Renal cortical epithelial cell (primary cell): Measurements from ENCODE around the gene ATP2B3. TPM values are rescaled to one million over a fixed set of nuclear protein-coding genes. Genes with fewer than 3 reads are reported as not detected.
A peak's percentile ranks its signal among the peaks of the same experiment; 100 is the strongest.

Experiments used
- DNase-seq: peaks from one replicate; pipeline ENCODE4 v3.0.0-alpha.2; 2011; ENCODE audit warnings: low read depth
- total RNA-seq: library from RNA; depleted of rRNA; stranded (reverse); fragments of >200 nt; gene quantifications from 2 replicates; pipeline ENCODE4 v1.2.3, GENCODE V29; 2014

The ATP2B3 gene
- total RNA-seq, 1 donor from 2014 or later: 0.05 TPM

DNA sequence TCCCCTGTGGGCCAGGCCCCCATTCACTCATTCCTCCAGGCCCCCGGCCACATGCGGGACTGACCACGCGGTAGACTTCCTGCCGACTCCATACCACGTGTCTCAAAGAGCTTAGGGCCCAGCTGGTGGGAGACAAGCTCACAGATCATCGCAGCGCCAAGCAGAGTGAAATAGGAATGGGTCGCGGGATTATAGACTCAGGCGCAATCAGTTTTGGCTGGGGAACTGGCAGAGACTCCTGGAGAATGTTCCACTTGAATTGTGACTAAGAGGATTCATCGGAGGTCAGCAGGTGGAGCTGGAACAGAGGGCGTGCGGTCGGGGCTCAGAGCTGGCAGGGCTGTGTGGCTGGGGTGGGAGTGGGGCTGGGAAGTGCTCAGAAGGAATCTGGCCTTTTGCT, 15.6 kb downstream of the ATP2B3 start:
- no peak for DNase-seq

DNA sequence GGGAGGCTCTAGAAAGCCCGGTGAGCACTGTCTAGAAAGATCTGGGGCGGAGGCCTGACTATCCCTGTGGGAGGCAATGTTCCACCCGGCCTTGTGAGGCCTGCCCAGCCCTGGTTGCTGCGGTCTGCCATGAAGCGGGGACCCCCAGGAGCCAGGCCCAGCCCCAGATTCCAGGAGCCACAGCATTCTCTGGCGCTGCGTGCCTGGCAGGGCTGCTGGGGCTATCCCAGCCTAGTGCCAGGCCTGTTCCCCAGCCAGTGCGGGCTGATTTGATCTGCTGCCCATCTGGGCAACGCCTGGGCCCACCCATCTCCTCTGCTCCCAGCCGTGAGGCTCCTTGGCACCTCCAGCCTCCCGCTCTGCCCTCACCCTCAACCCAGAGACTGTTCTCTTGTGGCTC, 19.6 kb downstream of the ATP2B3 start:
- DNase-seq: no peak

DNA sequence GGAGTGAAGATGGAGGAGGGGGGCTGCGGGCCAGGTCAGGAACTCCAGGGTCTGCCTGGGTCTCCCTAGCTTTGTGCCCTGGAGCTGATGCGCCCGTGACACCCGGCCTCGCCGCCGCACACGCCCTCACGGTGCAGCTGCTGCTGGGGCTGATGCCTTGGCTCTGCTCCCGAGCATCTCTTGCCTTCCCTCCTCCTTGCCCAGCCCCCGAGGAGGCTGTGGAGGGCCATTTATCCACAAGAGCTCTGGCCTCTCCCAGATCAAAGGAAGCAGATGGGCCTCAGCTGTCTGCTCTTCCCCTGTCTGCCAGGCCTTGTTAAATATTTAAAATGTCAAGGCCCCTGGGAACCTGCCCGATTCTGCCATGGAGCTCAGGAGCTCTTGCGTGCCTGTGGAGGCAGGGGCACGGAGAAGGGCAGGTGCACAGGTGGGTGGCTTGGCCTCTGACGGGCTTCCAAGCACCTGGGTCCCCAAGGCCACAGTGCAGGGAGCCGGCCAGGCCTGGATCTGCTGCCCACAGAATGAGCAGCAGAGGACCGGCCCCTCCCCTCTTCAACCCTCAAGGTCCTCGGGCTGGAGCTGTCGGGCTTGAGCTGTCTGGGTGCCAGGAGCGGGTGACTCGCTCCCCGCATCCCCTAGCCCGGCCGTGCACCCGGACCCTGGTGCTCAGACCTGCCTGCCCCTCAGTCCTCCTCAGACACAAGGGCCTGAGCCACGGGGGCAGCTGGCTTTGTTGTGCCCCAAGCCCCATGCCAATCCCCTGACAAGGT, 20.3 kb downstream of the ATP2B3 start:
- no peak for DNase-seq

DNA sequence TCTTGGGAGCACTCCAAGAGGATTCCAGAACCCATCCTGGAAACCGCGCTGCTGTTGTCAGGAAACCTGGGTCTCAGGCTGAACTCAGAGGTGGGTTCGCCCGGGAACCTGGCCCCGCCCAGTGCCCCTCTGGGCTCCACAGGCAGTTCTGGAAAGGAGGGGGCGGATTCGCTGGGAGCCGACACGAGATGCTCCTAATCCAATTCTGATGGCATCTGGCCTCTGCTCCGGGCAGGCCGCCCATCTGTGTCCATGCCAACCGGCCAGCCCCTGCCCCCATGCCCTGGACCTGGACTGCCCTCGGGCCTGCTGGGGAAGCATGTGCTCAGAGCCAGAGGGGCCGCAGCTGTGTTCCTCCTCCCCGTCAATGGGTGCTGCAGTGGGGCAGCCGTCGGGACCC, 21.0 kb downstream of the ATP2B3 start:
- no peak for DNase-seq

DNA sequence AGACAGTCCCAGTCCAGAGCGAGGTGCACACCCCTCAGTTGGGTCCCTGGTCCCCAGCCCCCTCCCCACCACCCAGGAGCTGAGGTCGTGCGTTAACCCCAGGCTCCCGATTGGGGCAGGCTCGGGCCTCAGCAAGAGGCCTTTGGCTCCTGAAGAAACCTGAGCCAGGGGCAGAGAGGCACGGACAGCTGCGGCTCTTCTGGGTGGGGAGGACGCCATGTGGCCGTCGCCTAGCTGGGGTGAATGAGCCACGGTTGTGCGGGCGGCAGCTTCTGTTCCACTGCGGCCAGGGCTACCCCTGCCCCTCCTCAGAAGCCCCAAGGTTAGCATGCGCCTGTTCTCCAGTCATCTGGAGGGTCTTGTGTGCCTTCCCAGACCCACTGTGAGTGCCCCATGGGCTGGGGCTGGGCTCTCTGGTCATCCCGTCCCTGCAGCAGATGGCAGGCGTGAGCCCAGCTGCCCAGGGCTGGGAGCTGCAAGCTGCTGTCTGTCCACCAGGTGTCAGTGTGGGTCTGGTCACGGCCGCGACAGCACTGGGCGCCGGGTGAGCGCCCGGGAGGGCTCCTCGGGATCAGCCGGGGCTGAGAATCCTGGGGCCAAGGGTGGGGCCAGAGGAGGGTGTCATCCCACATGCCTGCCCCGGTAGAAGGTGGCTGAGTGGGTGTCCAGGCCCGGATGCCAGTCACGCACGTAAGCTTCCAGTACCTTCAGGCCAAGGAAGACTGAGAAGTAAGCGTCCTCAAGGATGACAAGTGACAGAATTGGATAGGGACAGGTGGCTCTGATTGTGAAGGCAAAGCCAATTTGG, 21.9 kb downstream of the ATP2B3 start:
- peak; percentile 18 for DNase-seq

DNA sequence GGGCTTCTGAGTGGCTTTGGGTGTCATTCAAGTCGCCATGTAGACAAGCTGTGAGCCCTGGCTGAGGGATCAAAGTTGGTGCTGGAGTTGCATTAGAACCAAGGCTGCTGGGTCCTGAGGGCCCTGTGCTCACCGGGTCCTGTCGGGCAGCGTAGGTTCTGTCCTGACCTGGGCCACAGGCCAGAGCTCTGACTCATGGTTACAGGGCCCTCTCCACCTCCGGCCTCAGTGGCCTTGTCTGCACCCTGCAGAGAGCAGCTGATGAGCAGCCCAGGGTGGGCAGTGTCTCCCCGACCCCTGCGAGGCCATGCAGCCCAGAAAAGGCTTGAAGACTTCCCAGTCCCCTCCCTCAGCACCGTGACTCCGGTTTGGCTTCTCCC, 22.5 kb downstream of the ATP2B3 start:
- no peak for DNase-seq

DNA sequence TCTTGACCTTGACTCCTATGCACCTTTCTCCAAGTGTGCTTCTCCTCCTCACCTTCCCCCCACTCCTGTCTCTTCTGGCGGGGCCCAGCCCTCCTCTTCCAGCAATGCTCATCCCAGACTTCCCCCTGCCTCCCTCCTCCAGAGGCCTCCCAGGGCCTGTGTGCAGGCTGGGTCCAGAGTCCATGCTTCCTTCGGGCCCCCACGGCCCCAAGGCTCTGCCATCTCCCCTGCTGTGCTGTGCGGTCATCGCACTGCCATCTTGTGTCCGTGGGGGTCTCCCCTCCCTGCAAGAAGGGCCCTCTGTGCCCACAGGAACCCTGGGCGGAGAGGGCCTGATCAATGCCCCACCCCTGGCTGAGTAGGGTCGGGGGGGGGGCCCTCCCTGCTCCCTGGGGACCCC, 27.3 kb downstream of the ATP2B3 start:
- DNase-seq: no peak

DNA sequence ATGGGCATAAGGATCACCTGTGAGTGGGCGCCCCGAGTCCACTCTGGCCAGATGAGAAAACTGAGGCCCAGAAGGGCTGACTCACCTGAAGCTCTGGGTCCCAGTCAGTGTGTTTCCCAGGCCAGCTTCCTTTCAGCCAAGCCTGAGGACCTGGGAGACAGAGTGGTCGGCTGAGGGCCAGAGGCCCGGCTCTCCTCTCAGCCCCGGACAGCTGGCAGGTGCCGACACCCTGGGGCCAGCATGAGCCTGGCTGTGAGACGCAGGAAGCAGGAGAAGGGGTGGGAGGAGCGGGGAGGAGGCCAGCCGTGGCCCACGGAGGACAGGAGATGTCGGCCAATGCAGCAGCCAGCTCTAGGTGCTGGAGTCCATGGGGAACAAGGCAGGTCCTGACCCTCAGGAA, 28.9 kb downstream of the ATP2B3 start:
- no peak for DNase-seq

DNA sequence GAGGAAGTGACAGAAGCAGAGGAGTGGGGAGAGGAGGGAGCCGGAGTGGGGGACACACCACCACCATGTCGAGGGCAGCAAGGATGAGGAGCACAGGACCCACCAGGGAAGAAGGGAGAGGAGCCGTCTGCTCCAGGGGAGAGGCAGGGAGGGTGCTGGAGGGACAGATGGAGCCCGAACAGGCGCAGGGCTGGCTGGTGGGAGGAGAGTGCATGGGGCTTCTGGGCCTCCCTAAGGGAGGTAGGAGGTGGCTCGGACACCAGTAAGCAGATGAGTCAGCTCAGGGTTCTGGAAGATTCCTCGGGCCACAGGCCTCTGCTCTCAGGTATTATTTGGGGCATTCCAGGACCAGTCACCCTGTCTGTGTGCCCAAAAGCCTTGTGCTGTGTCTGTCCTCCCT, 29.8 kb downstream of the ATP2B3 start:
- DNase-seq: no peak

DNA sequence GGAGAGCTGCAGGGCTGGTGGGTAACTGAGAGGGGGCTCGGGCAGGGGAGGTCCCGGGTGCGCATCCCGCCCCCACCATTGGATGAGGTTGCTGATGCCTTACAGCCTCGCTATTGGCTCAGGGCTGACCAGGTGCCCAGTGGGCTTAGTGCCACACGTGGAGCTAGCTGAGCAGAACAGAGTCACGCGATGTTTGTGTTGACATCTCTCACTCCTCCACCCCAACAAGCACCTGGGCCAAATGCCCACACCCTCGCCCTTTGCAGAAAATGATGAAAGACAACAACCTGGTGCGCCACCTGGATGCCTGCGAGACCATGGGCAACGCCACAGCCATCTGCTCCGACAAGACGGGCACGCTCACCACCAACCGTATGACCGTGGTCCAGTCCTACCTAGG, 31.8 kb downstream of the ATP2B3 start:
- DNase-seq: no peak

DNA sequence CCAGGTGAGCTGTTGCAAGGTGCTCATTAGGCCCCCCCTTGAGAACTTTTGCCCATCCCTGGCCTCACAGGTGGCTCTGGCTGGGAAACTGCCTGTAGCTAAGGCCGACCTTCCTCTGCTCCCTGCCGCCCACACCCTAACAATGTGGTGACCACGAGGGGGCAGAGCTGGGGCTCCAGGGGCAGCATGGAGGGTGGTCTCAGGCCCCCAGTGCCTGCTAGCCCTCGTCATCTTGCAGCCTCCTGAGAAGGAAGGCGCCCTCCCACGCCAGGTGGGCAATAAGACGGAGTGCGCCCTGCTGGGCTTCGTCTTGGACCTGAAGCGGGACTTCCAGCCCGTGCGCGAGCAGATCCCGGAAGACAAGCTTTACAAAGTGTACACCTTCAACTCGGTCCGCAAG, 32.4 kb downstream of the ATP2B3 start:
- no peak for DNase-seq

DNA sequence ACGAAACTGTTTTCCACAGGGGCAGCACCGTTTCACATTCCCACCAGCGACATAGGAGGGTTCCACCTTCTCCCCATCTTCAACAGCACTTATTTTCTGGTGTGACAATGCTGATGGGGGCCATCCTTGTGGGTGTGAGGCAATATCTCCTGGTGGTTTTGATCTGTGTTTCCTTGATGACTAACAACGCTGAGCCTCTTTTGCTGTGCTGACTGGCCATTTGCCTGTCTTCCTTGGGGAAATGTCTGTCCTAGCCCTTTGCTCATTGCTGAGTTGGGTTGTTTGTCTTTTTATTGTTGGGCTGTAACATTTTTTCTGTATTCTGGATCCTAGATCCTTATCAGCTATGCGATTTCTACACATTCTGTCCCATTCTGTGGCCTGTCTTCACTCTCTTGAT, 33.7 kb downstream of the ATP2B3 start:
- peak; percentile 0 for DNase-seq

DNA sequence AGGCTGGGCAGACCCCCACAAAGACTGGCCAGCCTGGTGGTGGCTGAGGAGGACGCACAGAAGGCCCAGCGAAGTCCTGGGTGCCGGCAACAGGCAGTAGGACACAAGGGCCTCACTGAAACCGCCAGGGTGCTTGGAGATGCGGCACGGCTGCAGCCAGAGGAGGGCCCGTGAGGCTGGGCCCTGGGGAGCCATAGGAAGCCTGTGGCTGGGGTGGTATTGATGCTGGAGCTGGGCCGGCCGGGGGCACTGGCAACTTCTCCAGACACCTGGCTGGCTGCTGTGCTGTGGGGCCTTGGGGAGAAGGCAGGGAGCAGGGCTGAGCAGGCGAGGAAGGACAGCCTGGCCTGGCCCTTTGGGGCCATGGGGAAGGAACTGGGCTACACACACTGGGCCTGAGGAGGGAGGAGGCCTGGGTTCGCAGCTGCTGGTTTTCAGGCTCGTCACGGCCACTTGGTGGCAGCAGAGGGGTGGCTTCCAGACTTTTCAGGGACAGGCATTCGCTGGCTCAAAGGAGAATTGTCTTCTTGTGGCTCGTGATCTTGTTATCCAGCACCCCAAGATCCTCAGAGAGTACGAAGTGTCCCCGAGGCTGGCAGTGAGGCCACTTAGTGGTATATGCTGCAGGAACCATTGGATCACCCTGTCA, 37.2 kb downstream of the ATP2B3 start:
- DNase-seq: peak; percentile 14

DNA sequence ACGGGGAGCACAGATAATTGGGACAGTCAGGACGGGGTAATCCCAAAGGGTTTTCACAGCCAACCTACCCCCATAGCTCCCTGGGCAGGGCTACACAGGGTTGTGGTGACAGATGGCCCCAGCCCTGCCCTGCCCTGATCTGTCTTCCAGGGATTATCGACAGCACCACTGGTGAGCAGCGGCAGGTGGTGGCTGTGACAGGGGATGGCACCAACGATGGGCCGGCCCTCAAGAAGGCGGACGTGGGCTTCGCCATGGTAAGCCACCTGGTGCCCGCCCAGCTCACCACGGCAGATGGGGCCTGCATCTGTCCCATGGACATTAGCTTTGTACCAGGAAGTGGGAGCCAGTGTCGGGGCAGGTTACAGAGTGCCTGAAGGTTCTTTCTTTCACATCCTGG, 39.3 kb downstream of the ATP2B3 start:
- no peak for DNase-seq

DNA sequence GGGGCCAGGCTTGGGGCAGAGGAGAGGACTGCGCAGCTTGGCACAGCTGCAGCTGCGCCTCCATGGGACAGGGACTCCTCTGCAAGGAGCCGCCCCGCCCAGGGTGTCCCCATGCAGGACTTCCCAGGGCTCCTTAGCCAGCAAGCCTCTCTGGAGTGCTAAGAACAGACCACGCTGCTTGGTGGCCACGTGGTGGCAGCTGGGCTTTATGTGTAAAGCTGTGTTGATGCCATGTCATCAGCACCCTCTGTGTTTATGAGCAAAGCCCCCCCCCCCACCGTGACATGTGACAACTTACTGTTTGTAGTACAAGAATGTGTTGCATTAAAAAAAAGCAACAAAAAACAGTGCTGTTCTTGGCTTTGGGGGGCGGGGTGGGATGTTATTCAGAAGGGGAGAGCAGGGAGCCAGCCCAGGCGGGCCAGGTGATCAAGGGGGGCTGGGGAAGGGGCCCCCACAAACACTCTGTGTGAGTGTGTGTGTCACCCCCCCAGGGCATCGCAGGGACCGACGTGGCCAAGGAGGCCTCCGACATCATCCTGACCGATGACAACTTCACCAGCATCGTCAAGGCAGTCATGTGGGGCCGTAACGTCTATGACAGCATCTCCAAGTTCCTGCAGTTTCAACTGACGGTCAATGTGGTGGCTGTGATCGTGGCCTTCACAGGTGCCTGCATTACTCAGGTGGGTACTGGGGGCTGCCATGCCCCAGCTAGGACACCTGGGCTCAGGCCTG, 40.3 kb downstream of the ATP2B3 start:
- no peak for DNase-seq

DNA sequence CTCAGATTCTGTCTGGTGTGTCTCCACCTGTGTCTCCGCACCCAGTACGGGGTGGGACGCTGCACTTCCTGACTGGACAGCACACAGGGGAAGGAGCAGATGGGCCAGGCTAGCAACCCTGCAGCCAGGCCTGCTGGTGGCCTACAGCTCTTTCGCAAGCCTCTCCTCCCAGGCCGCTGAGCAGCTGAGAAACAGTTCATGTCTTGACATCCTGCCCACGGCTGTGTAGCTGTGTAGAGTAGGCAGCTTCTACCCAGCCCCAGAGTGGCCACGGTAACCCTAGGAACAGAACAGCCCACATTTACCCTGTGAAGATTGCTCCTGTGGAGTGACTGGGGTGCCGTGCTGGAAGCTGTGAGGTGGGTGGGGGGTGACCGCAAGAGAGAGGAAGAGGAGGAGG, 42.6 kb downstream of the ATP2B3 start:
- DNase-seq: no peak

DNA sequence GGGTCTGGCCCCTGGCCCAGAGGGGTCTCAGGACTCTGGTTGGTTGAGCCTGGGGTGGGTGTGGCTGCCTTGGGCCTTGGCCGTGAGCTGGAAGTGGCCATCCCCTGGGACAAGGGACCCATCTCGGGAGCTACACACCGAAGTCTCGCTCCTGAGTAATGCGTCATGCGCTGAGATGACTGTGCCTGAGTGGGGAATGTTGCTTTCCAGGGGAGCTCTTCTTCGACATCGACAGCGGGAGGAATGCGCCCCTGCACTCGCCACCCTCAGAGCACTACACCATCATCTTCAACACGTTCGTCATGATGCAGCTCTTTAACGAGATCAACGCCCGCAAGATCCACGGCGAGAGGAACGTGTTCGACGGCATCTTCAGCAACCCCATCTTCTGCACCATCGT, 43.0 kb downstream of the ATP2B3 start:
- no peak for DNase-seq

DNA sequence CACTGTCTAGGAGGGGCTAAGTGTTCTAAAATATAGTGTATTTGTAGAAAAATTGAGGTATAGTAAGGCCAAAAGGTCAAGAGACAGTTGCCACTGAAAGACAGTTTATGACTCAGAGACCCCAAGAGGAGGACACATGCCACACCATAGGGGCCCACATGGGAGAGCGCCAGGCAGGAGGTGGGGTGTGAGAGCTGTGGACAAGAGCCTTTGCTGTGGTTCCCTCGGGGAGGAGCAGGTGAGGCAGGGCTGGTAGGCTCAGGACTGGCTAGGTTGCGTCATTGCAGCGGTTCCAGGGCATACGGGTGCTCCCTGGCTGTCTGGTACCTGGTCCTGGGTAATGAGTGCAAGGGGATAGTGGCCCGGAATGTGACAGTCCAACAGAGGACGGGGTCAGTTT, 43.9 kb downstream of the ATP2B3 start:
- DNase-seq: no peak

DNA sequence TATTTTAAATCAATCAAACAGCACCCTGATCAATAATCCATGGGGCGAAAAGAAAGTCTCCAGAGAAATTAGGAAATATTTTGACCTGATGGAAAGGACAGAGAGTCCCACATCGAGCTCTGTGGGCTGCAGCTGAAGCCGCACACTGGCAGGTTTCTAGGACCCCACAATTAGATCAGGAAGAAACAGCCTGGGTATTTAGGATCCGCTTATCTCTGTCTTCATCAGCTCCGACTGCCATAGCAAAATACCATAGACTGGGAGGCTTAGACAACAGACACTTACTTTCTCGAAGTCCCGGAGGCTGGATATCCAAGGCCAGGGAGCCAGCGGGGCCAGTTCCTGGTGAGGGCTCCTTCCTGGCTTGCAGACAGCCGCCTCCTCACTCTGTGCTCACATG, 45.1 kb downstream of the ATP2B3 start:
- DNase-seq: no peak

DNA sequence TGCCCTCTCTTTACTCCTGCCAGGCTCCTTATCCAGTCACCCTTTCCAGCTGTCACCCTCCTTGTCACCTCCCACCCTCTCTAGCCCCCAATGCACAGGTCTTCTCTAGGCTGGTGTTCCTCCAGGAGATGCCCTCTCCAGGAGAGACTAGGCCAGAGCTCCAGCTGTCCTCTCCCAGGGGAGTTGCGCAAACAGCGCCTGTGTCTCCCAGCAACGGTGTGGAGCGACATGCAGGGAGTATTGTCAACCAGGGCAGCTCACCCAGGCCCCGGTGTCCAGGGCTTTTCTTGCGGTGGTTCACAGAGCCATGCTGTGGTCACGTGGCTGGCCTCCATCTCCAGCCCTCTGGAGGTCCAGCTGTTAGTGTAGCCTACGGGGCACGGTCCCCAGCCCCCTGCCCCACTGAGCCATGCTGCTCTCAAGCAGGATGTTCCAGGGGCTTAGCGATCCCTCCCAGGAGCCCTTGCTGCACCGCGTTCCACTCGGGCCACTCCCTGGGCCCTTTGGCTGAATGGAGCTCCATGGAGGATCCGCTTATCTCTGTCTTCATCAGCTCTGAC, 46.7 kb downstream of the ATP2B3 start:
- no peak for DNase-seq

DNA sequence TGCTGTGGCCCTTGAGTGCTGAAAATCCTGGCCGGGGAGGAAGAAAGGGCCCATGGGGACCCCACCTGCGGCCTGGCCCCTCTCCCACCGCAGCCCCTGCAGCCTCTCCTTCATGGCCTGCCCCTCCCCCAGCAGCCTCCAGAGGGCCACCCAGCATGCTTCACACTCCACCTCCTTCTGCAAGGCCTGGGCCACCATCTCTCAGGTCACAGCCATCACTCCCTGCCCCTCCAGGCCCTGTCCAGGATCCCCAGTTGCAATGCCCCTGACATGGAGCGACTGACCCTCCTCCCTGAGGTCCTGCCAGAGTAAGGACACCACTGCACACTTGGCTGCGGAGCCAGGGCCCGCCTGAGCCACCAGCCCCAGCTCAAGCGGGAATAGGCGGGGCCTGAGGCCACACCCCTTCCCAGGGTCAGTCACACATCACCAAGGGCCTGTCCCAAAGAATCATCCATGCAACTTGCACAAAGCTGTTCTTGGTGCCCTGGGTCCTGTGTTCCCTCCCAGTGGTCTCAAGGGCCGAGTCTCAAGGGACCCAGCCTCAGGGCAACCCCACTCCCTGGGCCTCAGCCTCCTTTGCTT, 48.6 kb downstream of the ATP2B3 start:
- no peak for DNase-seq
